ENCODE measurements around the gene DHX38.
A peak's percentile ranks its signal among the peaks of the same experiment; 100 is the strongest.

The DHX38 gene

DNA sequence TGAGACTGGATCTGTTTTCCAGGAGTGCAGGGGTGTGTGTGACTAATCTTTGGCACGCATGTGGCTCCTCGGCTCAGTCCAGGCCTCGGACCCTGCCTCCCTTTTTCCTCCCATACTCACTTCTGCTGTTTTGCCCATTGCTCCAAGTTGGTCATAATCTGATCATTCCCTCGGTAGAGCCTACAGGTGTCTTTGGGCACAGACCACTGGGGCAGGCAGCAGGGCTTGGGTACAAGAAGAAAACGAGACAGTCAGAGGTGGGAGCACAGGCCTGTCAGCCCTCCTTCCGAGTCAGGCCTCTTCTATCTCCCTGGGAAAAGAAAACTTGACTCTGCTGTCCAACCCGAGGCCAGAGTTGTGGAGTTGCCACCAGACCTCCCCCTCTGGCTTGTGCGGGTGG is 29.8 kb downstream of the DHX38 start:
- no peak for DNase-seq

DNA sequence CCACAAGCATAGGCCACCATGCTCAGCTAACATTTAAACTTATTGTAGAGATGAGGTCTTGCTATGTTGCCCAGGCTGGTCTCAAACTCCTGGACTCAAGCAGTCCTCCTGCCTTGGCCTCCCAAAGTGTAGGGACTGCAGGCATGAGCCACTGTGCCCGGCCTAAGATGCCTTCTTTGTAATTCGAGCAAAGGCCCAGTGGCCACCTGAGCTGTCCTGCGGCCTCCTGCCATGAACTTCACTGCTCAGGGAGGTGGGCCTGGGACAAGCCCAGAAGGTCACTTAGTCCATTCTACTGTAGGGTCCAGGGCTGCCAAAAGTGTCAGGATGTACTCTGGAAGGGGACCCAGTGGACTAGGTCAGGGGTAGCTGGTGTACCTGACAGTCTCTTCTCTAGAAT is 30.5 kb downstream of the DHX38 start:
- no peak for DNase-seq

DNA sequence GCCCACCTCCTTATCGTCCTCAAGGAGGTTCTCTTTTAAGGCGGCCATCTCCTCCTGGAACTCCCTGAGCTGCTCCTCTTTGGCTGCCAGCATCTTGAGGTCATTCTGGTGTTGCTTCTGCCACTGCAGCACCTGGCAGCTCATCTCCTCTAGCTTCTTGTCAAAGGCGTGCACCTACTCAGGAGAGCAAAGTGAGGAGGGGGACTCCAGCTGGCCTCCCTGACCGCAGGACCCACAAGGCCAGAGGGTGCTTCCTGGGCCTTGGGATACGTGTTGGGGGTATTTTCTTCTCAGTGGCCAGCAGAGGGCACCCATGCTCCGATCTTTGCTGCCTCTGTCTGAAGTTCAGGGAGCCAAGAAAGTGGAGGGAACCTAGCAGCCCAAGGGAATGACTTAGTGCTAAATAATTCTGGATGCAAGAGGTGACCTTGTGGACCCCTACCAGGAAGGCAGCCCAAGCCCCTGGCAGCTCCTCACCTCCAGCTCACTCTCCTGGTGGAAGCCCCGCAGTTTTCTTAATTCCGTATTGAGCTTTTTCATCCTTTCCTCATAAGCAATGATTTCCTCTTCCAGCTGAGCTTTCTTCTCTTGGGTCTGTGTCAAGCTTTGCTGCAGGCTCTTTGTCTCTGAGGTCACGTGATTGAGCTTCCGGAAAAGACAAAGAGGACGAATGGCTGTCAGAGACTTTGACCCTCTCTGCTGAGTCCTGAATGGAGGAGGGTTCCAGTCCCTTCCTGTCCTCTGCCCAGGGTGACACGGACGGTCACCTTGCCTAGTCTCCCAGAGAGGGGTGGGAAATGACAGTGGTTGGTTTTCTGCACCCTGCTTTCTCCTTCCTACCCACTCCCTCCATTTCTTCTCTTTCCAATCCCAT is 31.4 kb downstream of the DHX38 start:
- peak; percentile 25 for DNase-seq

DNA sequence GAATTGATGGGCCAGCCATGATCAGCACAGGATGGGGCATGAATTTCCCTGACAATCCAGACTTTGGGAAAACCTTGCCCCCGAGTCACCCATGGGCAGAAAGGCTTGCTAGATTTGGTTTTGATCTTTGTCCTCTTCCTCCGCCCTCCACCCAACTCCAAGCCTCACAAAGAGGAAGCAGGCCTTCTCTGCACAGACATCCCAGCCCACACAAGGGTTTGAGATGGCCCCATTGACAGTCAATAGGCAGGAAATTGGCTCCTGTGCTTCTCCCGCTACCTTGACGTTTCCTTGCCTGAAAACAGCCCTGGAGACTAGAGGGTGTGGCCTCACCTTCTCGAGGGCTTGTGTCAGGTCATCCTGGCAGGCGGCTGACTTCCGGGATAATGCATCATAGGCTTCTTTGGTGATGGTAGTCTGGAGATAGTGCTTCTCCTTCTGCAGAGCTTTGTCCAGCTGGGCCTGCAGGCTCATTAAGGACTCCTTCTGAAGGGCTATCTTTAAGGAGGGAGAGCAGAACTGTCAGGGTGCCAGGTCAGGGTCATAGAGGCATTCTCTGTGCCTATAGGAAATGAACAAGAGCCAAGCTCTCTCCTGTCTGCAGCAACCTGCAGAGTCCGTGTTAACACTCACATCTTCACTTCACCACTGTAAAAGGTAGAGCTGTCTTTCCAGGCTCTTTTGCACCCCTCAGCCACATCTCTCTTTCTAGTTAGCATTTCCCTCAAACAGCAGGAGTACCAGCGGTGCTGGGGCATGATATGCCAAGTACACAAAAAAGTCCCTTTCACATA is 32.2 kb downstream of the DHX38 start:
- no peak for DNase-seq

DNA sequence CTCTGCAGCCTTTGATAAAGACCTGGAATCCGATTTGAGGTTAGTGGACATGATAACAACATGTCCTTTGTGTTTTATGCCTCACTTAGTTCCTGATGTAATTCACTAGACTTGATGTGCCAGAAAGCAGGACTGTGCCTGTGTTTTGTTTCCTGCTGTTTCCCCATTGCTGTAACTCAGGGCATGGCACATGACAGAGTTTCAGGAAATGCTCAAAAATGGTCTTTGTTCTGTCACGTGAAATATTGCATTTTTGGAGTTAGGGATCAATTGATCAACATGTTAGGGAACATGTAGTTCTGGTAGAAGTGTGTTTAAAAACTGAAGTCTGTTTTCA is 32.8 kb downstream of the DHX38 start:
- no peak for DNase-seq

DNA sequence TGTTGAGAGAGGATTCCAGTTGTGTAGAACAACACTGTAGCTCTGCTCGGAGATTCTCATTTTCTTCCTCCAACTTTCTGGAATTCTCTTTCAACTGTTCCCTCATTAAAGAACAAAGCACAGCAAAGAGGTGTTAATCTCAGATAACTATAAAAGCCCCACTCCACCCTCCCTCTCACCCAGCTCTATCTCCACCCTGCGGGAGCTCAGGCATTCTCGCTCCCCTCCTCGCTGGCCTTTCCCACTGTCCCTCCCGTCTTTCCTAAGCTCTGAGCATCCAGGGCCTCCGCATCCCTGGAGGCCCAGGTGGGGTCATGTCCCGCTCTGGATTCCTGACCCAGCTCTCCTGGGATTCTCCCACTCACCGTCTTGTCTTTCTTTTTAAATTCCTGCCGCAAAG is 35.1 kb downstream of the DHX38 start:
- DNase-seq = no peak

DNA sequence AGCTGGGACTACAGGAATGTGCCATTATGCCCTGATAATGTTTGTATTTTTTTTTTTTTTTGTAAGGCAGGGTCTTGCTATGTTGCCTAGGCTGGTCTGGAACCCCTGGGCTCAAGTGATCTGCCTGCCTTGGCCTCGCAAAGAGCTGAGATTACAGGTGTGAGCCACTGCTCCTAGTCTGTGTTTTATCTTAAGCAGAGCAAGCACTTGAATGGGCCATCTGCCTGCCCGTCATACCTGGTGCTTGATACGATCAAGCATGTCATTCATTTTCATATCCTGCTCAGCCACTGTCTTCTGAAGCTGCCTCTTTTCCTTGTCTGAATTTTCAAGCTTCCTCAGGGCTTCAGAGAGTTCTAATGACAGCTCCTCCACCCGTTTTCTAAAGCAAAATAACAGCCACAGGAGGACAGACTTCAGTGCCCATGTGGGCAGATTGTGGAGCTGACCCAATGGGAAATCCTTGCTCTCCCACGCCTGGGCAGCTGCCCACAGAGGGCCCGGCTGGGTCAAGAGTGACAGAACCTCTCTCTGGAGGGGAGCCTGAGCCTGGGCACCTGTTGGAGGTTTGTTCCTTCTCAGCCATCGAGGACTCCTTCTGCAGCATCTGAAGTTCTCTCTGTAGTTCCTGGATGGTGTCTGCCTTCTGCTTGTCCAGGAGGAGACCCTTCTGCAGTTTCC is 36.5 kb downstream of the DHX38 start:
- DNase-seq = no peak

DNA sequence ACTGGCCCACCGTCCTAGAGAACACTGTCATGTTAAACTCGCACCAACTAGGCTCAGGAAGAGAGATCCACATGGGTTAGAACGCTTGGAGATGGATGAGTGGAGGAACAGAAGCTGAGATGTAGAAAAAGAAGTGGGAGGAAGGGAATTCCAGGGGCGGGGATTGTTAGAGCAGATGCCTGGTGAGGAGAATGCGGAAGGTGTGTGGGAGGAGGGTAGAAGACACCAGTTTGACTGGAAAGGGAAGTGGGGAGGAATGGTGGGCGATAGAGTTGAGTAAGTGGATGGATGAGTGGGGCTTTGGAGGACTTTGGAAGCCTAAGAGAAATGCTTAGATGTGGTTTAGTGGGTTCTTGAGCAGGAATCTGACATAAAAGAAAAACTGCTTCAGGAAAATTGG is 37.4 kb downstream of the DHX38 start:
- no peak for DNase-seq

DNA sequence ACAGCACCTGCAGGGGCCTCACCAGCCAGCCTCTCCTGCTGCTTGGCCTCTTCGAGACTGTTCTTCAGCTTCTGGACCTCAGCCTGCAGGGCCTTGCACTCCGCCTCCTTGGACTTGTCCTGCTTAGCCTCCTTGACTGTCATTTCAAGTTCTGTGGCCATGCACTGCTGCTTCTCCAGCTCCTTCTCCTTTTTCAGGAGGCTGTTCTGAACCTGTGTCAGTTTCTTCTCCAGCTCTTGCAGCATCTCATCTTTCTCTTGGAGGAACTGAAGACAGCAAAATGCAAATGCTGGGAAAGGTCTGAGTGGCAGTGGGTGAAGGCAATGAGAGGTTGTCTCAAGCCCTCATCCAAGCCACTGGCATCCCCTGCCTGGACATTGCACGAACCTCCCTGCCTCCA is 39.1 kb downstream of the DHX38 start:
- DNase-seq = no peak

DNA sequence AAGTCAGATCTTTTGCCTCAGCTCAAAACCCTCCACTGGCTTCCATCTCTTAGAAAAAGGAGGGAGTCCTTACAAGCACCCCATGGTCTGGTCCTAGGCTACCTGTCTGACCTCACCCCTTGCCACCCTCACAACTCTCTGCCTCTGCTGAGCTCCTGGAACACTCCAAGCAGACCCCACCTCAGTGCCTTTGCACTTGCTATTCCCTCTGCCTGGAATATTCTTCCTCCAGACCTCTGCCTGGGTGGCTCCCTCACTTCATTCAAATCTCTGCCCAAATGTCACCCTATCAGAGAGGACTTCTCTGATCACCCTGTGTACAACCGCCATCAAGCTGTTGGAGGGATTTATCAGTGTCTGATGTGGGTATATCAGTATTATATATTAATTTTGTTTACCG is 40.9 kb downstream of the DHX38 start:
- DNase-seq = no peak

DNA sequence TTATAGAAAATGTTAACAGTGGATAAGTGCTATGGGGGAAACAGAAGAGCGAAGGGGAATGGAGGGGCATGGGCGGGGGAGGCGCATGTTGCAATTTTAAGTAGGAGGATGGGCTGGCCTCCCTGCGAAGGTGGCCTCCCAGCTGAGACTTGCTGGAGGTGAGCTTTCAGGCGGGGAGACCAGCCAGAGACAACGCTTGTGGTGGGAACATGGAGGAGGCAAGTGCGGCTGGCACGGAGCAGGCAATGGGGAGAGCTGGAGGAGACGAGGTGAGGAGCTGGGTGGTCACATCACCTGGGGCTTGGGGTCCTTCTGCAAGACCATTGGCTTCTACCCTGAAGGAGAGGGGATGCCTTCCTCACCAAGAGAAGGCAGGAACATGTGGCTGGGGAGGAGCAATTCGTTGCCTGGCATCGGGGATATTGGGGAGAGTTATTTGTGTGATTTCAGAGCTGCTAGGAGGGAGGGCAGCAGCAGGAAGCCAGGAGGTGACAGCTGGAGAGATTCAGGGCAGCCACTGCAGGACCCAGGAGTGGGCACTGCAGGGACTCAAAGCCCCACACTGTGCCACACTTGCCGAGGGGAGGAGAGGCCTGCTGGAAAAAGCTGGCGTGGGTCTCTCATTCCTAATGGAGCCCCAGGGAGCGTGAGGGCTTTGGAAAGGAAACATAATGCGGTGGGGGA is 43.9 kb downstream of the DHX38 start:
- no peak for DNase-seq

DNA sequence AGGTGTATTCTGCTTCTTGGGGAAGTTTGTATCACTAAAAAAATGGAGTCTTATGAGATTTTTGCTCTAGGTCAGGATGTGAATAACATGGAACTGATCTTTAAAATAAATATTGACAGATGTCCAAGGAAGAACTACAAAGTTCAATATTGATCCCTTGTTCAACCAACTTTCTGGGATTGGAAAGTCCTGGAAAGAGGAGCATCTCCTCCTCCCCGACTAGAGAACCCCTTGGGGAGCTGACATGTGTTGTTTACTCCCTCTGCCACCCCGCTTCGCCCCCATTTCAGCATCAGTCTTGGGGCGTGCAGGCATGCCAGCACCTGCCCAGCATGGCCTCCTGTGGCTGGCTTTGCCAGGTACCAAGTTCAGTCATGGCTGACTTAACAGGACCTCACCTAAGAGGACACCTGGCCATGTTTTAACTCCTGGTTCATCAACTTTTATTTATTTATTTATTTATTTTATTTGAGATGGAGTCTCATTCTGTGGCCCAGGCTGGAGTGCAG is 44.5 kb downstream of the DHX38 start:
- DNase-seq = no peak

DNA sequence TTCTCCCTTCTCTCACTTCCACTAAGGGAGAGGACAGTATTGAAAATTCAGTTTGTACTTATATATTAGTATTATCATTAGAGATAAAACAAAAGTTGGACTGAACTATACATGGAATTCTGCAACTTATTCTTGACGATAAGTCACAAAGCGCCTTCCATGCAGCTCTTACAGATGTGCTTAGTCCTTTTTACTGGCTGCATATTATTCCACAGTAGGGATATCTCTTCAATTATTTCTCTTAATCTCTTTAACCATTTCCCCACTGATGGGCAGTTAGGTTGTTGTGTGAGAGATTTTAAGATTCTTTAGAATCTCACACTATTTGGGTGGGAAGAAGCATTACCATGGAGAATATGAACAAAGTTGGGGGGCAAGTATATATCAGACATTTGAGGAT is 46.3 kb downstream of the DHX38 start:
- DNase-seq = no peak

DNA sequence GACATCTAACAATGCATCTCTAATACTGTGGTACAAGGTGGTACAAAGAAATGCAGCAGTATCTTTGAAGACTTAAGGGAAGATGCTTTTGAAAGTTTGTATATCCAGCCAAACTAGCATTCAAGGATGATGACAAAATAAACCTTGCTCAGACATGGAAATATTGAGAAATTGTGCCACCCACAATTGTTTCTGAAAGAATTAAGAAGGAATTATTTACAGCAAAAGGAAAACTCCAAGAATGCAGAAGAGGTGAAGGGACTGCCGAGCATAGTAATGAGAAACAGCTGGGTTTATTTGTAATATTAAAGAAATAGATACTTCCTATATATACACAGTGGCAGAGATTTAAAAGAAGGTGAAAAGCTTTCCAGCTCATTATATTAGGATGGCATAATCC is 48.8 kb downstream of the DHX38 start:
- no peak for DNase-seq

DNA sequence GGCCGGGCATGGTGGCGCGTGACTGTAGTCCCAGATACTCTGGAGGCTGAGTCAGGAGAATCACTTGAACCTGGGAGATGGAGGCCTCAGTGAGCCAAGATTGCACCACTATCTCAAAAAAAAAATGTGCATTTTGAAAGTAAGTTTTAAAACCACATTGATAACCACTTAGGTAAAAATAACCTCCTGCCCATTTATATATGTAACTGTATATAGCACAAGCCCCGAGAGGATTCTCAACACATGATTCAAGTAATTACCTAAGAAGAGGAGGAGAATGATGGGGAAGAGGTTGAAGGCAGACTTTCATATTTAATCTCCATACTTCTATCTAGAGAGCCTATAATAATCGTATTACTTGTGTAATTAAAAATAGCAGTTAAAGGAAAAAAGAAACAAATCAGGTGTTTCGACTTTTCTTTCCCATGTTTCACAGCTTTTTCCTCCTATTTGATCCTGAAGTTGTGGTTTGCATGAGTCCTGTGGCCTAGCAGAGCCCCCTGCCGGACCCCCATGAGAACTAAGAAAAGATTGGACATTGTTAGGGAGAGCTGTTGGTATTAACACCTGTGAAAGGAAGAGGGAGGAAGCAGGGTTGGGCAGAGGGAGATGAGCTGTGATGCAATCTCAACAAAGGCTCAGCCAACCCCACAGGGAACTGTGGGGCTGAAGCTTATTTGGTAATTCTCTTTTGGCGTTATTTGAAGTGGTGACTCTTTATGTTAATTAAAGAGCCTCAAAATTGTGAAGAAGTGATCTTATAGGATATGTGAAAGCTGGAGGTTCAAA is 56.2 kb downstream of the DHX38 start:
- DNase-seq = no peak

DNA sequence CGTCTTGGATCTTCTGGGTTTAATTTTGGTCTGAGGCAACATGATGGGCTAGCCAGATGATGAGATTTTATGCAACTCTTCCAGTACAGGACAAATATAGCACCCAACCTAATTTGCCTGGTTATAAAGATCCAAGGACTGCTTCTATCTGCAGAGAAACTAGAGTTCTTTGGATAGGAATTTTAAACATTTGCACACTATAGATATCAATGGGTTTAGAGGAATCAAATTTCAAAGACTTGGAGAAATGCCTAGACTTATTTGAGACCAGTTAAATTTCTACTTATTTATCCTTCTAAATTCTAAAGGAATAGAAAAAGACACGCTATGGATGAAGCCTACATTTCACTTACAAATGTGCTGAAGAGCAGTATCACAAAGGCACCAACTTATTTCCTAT is 65.7 kb downstream of the DHX38 start:
- DNase-seq = no peak

DNA sequence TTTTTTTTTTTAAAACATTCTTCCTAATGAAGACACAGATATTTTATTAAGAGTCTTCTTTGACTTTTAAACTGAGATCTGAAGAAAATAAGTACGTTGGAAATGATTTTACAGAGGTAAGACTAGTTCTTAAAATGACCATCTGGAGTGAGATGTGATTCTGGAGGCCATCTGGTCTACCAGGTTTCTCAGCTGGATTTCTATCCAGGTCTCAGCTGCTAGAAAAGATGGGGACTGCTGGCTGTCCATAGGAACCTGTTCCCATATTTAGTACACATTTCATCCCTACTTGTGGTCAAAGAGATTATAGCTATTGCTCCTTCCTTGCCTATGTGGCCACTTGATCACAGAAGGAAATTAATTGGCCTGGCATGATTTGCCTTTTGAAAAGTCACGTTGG is 66.2 kb downstream of the DHX38 start:
- no peak for DNase-seq

DNA sequence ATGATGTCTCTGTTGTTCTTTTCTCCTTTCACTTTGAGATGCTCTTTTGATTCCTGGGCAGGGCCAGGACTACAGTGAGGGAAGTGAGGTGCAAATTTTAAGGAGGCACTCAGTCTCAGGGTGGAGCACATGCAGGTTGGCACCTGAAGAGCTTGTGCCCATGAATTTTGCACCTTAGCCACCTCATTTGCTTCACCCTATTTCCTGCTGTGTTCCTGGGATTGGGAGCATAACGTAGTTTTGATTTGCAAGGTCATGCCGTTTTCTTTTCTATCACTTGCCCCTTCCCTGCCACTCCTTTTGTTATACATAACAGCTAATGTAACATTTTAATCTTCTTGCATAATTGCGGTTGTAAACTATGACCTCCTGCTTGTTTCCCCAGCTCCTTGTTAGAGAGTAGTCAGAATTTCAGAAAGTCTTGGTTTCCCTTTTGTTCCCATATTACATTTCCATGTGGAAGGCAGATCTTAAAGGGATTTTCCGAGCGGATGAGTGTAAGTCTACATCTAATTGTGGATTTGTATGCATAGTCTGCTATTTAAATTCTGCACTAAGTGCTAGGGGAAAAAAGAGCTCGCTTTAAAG is 68.6 kb downstream of the DHX38 start:
- DNase-seq = no peak

All from NCI-H526 treated with DMSO at 0.1 percent for 48 hours (cell line).